Activated naive CD8-positive, alpha-beta T cell treated with anti-CD3 and anti-CD28 coated beads for 36 hours (primary cell): ENCODE measurements around the gene MYO18A. TPM values are rescaled to one million over a fixed set of nuclear protein-coding genes. Genes with fewer than 3 reads are reported as not detected.
A peak's percentile ranks its signal among the peaks of the same experiment; 100 is the strongest.
"Not testable (repeated sequence)": the region's sequence is repeated elsewhere in the genome, so short reads cannot be mapped to it uniquely, and the experiment has no call there.

Experiments used
- DNase-seq: peaks from one replicate; pipeline ENCODE4 v3.0.0; 2021
- H3K27ac Mint-ChIP-seq: one replicate; pipeline ENCODE4 v1.8.0; 2022; ENCODE audit warnings: mild to moderate bottlenecking, moderate library complexity, mixed read lengths
- H3K27me3 Mint-ChIP-seq: one replicate; pipeline ENCODE4 v1.8.0; 2022; ENCODE audit warnings: mild to moderate bottlenecking, mixed read lengths
- H3K36me3 Mint-ChIP-seq: one replicate; pipeline ENCODE4 v1.8.0; 2021; ENCODE audit warnings: mild to moderate bottlenecking, mixed read lengths
- H3K4me1 Mint-ChIP-seq: one replicate; pipeline ENCODE4 v1.8.0; 2021; ENCODE audit warnings: mixed read lengths
- H3K4me3 Mint-ChIP-seq: one replicate; pipeline ENCODE4 v1.8.0; 2022; ENCODE audit warnings: mild to moderate bottlenecking, moderate library complexity, mixed read lengths
- H3K9me3 Mint-ChIP-seq: one replicate; pipeline ENCODE4 v1.8.0; 2022; ENCODE audit warnings: mixed read lengths
- total RNA-seq, 2 experiments: library from RNA; stranded (reverse); gene quantifications; one replicate each; pipeline ENCODE4 v1.2.3, GENCODE V29; 2021

The MYO18A gene
- total RNA-seq, 2 experiments from 2014 or later, result 23.6 to 24.2 TPM

DNA sequence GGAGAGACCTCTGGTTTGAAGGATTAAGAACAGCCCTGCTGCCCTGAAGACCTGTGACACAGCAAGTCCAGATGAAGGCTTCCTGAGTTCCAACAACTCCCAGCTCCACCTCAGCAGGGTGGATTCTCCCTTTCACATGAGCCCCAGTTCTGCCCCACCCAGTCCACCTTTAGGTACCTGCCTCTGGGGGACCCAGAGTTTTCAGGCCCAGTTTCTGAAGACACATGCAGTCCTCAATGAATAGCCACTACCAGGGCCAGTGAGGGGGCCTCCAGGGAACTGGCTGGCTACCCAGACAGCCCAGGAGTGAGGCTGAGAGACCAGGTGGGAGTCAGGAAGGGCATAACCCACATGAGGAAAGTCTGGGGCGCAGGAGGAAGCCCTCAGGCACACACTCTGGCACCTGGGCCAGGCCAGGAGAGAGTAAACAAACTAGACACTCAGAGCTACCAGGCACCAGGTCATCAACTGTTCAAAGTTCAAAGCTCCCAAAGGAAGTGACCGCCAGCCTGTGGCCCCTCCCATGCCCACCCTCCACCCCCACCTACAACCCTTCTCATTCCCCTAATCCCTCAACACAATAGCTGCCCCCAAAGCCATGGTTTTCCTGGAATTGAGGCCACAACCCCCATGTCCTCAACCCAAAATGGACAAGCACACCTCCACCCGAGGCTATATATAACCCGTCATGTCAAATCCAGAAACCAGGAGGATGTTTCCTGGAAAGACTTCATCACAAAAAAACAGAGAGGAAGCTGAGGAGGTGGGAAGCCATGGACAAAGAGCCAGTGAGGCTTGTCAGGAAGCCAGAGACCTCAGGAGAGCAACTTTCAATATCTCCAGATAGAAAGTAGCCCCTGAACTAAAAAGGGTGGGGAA, 2.1 kb downstream of the MYO18A start:
- no peak for DNase-seq
- Mint-ChIP-seq H3K27ac (no peak overlapping the region), H3K36me3 (no peaks in the 10 kb centered on the region), H3K4me1 (peaks cover 31% of the 10 kb centered on the region), H3K4me3 (no peak overlapping the region), H3K9me3 (no peaks in the 10 kb centered on the region), H3K27me3 (no peaks in the 10 kb centered on the region)

- no peaks in the 10 kb centered on the region for H3K27me3 Mint-ChIP-seq
- peaks cover 31% of the 10 kb centered on the region for H3K4me1 Mint-ChIP-seq
- no peak for DNase-seq
- H3K9me3 Mint-ChIP-seq, result no peaks in the 10 kb centered on the region
- H3K36me3 Mint-ChIP-seq, result no peaks in the 10 kb centered on the region
- peak overlapping the region; percentile 88 for H3K27ac Mint-ChIP-seq
- peak overlapping the region; percentile 85 for H3K4me3 Mint-ChIP-seq
Observed at GRCh38 chr17:29177541-29177870, 2.7 kb downstream of the MYO18A start.

- peak overlapping the region; percentile 85 for H3K4me3 Mint-ChIP-seq
- peak overlapping the region; percentile 88 for H3K27ac Mint-ChIP-seq
- DNase-seq, result peak; percentile 60
- no peaks in the 10 kb centered on the region for H3K36me3 Mint-ChIP-seq
- H3K27me3 Mint-ChIP-seq, result no peaks in the 10 kb centered on the region
- H3K9me3 Mint-ChIP-seq, result no peaks in the 10 kb centered on the region
- peaks cover 31% of the 10 kb centered on the region for H3K4me1 Mint-ChIP-seq
Observed at GRCh38 chr17:29176558-29177351, 3.4 kb downstream of the MYO18A start.

DNA sequence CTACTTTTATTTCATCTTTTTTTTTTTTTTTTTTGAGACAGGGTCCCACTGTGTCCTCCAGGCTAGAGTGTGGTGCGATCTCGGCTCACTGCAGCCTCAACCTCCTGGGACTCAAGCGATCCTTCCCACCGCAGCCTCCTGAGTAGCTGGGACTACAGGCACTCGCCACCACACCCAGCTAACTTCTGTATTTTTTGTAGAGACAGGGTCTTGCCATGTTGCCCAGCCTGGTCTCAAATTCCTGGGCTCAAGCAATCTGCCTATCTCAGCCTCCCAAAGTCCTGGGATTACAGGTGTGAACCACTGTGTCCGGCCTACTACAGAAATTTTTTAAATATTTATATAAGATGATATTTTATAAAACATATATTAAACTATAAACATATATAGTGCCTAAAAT, 4.8 kb downstream of the MYO18A start:
- DNase-seq, result no peak
- Mint-ChIP-seq H3K27ac (no peak overlapping the region), H3K4me3 (no peak overlapping the region), H3K27me3 (no peaks in the 10 kb centered on the region), H3K4me1 (peaks cover 26% of the 10 kb centered on the region), H3K36me3 (no peaks in the 10 kb centered on the region), H3K9me3 (no peaks in the 10 kb centered on the region)

- no peak overlapping the region for H3K27ac Mint-ChIP-seq
- H3K27me3 Mint-ChIP-seq, result no peaks in the 10 kb centered on the region
- no peak overlapping the region for H3K4me3 Mint-ChIP-seq
- no peak for DNase-seq
- H3K9me3 Mint-ChIP-seq, result no peaks in the 10 kb centered on the region
- H3K4me1 Mint-ChIP-seq, result peaks cover 11% of the 10 kb centered on the region
- H3K36me3 Mint-ChIP-seq, result no peaks in the 10 kb centered on the region
Observed at GRCh38 chr17:29172589-29172988, 7.6 kb downstream of the MYO18A start.

GRCh38 chr17:29170682-29171081, 9.5 kb downstream of the MYO18A start:
- no peak overlapping the region for H3K27ac Mint-ChIP-seq
- no peaks in the 10 kb centered on the region for H3K9me3 Mint-ChIP-seq
- no peak overlapping the region for H3K4me3 Mint-ChIP-seq
- H3K36me3 Mint-ChIP-seq, result peaks cover 2% of the 10 kb centered on the region
- H3K27me3 Mint-ChIP-seq, result no peaks in the 10 kb centered on the region
- H3K4me1 Mint-ChIP-seq, result no peaks in the 10 kb centered on the region
- DNase-seq, result no peak

GRCh38 chr17:29169806-29170591, 10.2 kb downstream of the MYO18A start:
- Mint-ChIP-seq H3K36me3 (peaks cover 2% of the 10 kb centered on the region), H3K27me3 (no peaks in the 10 kb centered on the region), H3K4me3 (no peak overlapping the region), H3K4me1 (no peaks in the 10 kb centered on the region), H3K9me3 (no peaks in the 10 kb centered on the region), H3K27ac (no peak overlapping the region)
- DNase-seq, result no peak

GRCh38 chr17:29168759-29169126, 11.5 kb downstream of the MYO18A start:
- H3K4me3 Mint-ChIP-seq, H3K9me3 Mint-ChIP-seq, H3K27me3 Mint-ChIP-seq, DNase-seq, H3K27ac Mint-ChIP-seq, H3K36me3 Mint-ChIP-seq, H3K4me1 Mint-ChIP-seq: not testable (repeated sequence)

- no peak overlapping the region for H3K4me3 Mint-ChIP-seq
- no peaks in the 10 kb centered on the region for H3K9me3 Mint-ChIP-seq
- no peaks in the 10 kb centered on the region for H3K27me3 Mint-ChIP-seq
- H3K36me3 Mint-ChIP-seq, result peaks cover 2% of the 10 kb centered on the region
- no peak overlapping the region for H3K27ac Mint-ChIP-seq
- H3K4me1 Mint-ChIP-seq, result no peaks in the 10 kb centered on the region
- DNase-seq, result no peak
Observed at GRCh38 chr17:29168079-29168758, 12.0 kb downstream of the MYO18A start.

DNA sequence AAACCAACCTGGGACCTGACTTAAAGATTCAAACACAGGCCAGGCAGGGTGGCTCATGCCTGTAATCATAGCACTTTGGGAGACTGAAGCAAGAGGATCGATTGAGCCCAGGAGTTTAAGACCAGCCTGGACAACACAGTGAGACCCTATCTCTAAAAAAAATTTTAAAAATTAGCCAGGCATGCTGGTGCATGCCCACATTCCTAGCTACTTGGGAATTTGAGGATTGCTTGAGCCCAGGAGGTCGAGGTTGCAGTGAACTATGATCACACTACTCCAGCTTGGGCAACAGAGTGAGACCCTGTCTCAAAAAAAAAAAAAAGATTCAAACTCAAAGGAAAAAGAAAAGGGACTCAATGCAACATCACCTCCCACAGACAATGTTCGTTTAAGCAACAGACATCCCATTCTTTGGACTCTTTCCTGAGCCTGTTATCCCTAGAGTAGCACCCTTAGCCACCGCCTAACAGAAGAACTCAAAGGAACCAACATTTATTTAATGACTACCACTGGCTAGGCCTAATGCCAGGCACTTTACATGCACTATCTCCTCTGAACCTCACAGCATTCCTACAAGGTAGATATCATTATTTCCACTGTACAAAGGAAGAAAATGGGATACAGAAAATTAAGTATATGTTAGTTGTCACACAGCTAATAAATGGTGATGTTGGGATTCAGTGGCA, 12.7 kb downstream of the MYO18A start:
- H3K9me3 Mint-ChIP-seq, result no peaks in the 10 kb centered on the region
- no peak overlapping the region for H3K27ac Mint-ChIP-seq
- no peak for DNase-seq
- no peak overlapping the region for H3K4me3 Mint-ChIP-seq
- H3K4me1 Mint-ChIP-seq, result no peaks in the 10 kb centered on the region
- peaks cover 2% of the 10 kb centered on the region for H3K36me3 Mint-ChIP-seq
- H3K27me3 Mint-ChIP-seq, result no peaks in the 10 kb centered on the region

DNA sequence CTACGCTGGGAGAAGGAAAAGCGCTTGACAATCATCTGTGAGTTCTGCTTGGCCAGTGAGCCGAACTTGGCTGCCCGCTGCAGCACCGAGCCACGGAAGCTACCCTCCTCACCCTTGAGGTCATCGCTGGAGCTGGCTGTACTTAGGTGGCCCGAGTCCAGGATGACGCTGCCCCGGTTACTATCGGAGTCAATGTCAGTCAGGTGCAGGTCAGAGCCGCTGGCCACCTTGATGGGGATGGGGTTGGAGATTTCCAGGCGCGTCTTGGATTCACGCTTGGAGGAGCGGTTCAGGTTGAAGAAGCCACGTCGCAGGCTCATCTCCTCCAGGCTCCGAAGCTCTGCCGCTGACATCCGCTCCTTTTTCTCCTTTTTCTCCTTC, 13.7 kb downstream of the MYO18A start:
- Mint-ChIP-seq H3K27me3 (no peaks in the 10 kb centered on the region), H3K4me3 (no peak overlapping the region), H3K9me3 (no peaks in the 10 kb centered on the region), H3K27ac (no peak overlapping the region), H3K36me3 (peaks cover 2% of the 10 kb centered on the region), H3K4me1 (no peaks in the 10 kb centered on the region)
- no peak for DNase-seq

- H3K4me3 Mint-ChIP-seq, result no peak overlapping the region
- H3K27me3 Mint-ChIP-seq, result no peaks in the 10 kb centered on the region
- H3K27ac Mint-ChIP-seq, result no peak overlapping the region
- no peaks in the 10 kb centered on the region for H3K9me3 Mint-ChIP-seq
- H3K36me3 Mint-ChIP-seq, result peaks cover 2% of the 10 kb centered on the region
- H3K4me1 Mint-ChIP-seq, result no peaks in the 10 kb centered on the region
- DNase-seq, result no peak
Observed at GRCh38 chr17:29165800-29166506, 14.2 kb downstream of the MYO18A start.

GRCh38 chr17:29165261-29165660, 14.9 kb downstream of the MYO18A start:
- DNase-seq, result no peak
- Mint-ChIP-seq H3K27me3 (no peaks in the 10 kb centered on the region), H3K4me1 (no peaks in the 10 kb centered on the region), H3K9me3 (no peaks in the 10 kb centered on the region), H3K4me3 (no peak overlapping the region), H3K36me3 (peaks cover 2% of the 10 kb centered on the region), H3K27ac (no peak overlapping the region)

DNA sequence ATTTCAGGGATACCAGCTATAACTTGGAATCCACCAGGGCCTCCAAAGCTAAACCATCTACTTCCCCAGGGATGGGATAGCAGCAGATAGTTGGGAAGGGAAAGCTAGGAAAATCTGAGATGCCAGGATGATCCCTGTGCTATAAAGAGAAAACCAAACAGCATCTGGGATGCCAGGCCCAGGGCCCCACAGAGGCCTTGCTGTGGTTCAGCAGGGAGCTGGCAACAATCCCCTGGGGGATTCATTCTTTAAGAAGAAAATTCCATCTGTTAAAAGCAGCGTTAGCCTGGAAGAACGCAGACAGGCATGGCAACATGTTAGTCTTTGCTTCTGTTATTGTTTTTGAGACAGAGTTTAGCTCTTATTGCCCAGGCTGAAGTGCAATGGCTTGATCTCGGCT, 16.6 kb downstream of the MYO18A start:
- no peaks in the 10 kb centered on the region for H3K9me3 Mint-ChIP-seq
- H3K27ac Mint-ChIP-seq, result no peak overlapping the region
- H3K36me3 Mint-ChIP-seq, result peaks cover 2% of the 10 kb centered on the region
- H3K4me1 Mint-ChIP-seq, result peaks cover 2% of the 10 kb centered on the region
- DNase-seq, result no peak
- no peak overlapping the region for H3K4me3 Mint-ChIP-seq
- no peaks in the 10 kb centered on the region for H3K27me3 Mint-ChIP-seq
